ENCODE results near the gene PLCH1.

GRCh38 chr3:155407331-155407730 is 337.5 kb downstream of the PLCH1 start:
- TF ChIP-seq CTCF (conservative IDR thresholded peaks at IDR 0.05) (no peak), ZFX (IDR thresholded peaks at IDR 0.05) (no peak)

Measured in C4-2B (cell line).